Testis (tissue), 3 donors: Measurements from ENCODE around the gene C18orf32. TPM values are rescaled to one million over a fixed set of nuclear protein-coding genes. Genes with fewer than 3 reads are reported as not detected.

Source experiments
- DNase-seq: peaks from one replicate; pipeline ENCODE4 v3.0.0-alpha.2; 2019
- H3K27ac ChIP-seq, 2 donors: fragments of 200-600 bp; sonication (generic); one replicate each; pipeline ENCODE4 v1.5.1; 2019
- H3K27me3 ChIP-seq: fragments of 200-600 bp; sonication (generic); one replicate; pipeline ENCODE4 v1.5.1; 2019
- H3K36me3 ChIP-seq: fragments of 200-600 bp; sonication (generic); one replicate; pipeline ENCODE4 v1.5.1; 2017; ENCODE audit warnings: low read depth; ENCODE audit errors: missing control alignments
- H3K4me1 ChIP-seq: fragments of 200-600 bp; sonication (generic); one replicate; pipeline ENCODE4 v1.5.1; 2019
- H3K4me3 ChIP-seq, 2 donors: fragments of 200-600 bp; sonication (generic); one replicate each; pipeline ENCODE4 v1.5.1; 2017 to 2019
- H3K9me3 ChIP-seq: fragments of 200-600 bp; sonication (generic); one replicate; pipeline ENCODE4 v1.5.1; 2017
- POLR2A ChIP-seq: fragments of 450-650 bp; IDR thresholded peaks from one replicate; pipeline ENCODE4 v1.6.1; 2017; ENCODE audit warnings: antibody characterized with exemption, mild to moderate bottlenecking, moderate library complexity
- WGBS, 2 donors: methylation state at CpG; one replicate each; pipeline ENCODE4 v1.1.5; 2018; 5-methylcytosine and 5-hydroxymethylcytosine counted together
- intact Hi-C: fragments of 100-400 bp; cut with DNase I; formaldehyde crosslinking; loops from one replicate; pipeline ENCODE4 v1.15.1; 2023; ENCODE audit warnings: low total_unique reads
- polyA plus RNA-seq: library from polyadenylated mRNA; stranded (reverse); fragments of 350-450 nt; fragmentation: Illumina TruSeq; extraction: RNeasy Lipid Tissue Mini Kit (QIAGEN cat#74804); gene quantifications from one replicate; pipeline ENCODE4 v1.2.3, GENCODE V29; 2014; ENCODE audit warnings: low read depth, low replicate concordance; ENCODE audit not compliant: insufficient read depth
- total RNA-seq, 2 donors: library from RNA; depleted of rRNA; stranded (reverse); fragments of >200 nt; gene quantifications; one replicate each; pipeline ENCODE4 v1.2.3, GENCODE V29; 2016
- TF ChIP-seq, protein P1 (sequence below), 3 experiments: fragments of 450-650 bp in 2 of 3; fragments of 200-600 bp in 1 of 3; sonication (generic) in 1 of 3; IDR thresholded peaks; one replicate each; pipeline ENCODE4 v1.5.1; 2016 to 2019; ENCODE audit warnings: antibody characterized with exemption in 3 of 3, mild to moderate bottlenecking in 2 of 3, moderate library complexity in 1 of 3

C18orf32 gene
- total and polyA plus RNA-seq, 3 donors from 2014 or later: 51.0 to 80.9 (median 60.6) TPM

DNA sequence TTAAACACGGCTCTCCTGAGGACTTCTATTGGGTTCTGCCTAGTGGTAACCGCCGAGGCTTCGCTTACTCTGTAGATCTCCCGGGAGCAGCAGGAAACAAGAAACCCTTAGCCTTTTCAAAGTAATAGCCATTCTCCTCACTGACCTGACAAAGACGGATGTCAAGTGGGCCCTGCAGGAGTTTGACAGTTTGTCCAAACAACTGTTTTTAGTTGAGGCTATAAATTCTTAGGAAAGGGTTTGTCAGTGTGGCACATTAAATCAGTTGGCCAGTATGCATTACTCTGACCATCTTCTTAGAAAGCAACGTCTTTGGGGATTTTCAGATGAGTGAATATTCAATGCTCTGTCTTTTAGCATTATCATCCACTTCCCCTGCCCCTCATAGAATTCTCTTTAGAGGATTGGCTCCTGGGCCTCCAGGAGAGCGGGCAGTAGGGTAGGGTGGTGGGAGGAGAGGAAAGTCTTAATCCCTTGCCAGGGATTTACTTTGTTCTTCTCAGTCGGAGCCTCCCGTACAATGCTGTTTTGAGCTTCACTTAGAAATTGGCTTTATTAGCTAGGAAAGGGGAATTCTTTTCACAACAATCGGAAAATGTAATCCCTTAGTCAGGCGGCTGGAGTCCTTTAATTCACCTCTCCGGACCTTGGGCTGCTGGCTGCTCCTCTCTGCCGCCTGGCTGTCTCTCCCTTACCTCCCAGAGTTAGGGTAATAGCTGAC, 13.3 kb upstream of the C18orf32 start:
- no peak overlapping the region for H3K27ac ChIP-seq
- H3K36me3 ChIP-seq: no peaks in the 10 kb centered on the region
- TF ChIP-seq POLR2A: no peak
- TF ChIP-seq, protein P1, sequence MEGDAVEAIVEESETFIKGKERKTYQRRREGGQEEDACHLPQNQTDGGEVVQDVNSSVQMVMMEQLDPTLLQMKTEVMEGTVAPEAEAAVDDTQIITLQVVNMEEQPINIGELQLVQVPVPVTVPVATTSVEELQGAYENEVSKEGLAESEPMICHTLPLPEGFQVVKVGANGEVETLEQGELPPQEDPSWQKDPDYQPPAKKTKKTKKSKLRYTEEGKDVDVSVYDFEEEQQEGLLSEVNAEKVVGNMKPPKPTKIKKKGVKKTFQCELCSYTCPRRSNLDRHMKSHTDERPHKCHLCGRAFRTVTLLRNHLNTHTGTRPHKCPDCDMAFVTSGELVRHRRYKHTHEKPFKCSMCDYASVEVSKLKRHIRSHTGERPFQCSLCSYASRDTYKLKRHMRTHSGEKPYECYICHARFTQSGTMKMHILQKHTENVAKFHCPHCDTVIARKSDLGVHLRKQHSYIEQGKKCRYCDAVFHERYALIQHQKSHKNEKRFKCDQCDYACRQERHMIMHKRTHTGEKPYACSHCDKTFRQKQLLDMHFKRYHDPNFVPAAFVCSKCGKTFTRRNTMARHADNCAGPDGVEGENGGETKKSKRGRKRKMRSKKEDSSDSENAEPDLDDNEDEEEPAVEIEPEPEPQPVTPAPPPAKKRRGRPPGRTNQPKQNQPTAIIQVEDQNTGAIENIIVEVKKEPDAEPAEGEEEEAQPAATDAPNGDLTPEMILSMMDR (IDR thresholded peaks at IDR 0.05): no peak
- no peaks in the 10 kb centered on the region for H3K9me3 ChIP-seq
- 45 to 46% methylated on average over 14 of the region's 14 CpGs for WGBS, 2 donors
- no peaks in the 10 kb centered on the region for H3K27me3 ChIP-seq
- no peak overlapping the region for H3K4me3 ChIP-seq
- intact Hi-C loops: no loop called here
- no peaks in the 10 kb centered on the region for H3K4me1 ChIP-seq
- no peak for DNase-seq

DNA sequence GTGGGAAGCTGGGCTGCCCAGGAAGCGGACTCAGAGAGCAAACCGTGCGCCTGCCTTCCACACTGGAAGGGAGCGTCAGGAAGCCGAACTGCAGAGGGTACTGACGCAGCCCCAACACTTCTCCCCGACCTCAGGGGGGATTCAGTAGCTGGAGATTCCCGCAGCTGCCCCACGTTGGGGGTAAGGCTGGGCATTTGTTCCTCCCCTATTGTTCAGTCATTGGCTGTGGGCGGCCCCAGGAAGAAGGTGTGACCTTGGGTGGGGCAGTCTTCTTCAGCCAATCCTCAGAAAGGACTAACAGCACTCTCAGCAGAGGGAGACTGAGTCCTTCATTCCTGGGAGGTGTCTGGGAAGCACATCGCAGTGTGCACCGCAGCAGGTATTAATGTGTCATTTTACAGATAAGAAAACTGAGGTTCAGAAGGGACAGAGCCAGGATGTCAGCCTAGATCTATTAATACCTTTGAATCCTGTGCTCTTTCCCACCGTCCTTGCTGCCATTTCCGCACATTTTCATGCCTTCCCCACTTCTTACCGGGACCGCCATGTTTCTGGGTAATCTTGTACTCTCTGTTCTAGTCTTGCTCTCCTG, 12.1 kb upstream of the C18orf32 start:
- no peak for DNase-seq
- Histone ChIP-seq H3K4me1 (no peaks in the 10 kb centered on the region), H3K9me3 (no peaks in the 10 kb centered on the region), H3K27me3 (no peaks in the 10 kb centered on the region), H3K4me3 (peak overlapping the region; percentile 2 to 32), H3K36me3 (no peaks in the 10 kb centered on the region), H3K27ac (no peak overlapping the region)
- intact Hi-C loops: no loop called here
- no peak for TF ChIP-seq POLR2A
- TF ChIP-seq, protein P1 (IDR thresholded peaks at IDR 0.05): no peak
- WGBS, 2 donors: 50 to 61% methylated on average over 16 of the region's 16 CpGs

DNA sequence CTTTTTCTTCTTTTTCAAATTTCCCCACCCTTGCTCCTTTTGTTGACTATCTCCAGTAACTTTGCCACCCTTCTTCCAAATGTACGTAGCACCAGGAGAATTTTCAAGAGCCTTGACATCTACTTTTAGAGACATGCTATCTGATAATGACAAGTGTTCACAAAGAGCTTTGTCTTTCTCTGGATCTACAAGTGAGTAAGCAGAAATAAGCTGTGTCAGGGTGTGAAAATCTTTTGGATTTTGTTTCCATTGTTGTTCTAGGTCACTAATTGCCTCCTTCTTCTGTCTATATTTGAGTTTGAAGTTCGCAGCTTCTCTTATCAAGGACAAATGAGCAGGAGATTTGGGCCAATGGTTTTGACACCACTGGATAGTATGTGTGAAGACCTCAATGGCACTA, 8.4 kb upstream of the C18orf32 start:
- WGBS, 2 donors: 55 to 64% methylated on average over 2 of the region's 2 CpGs
- Histone ChIP-seq H3K4me1 (peaks cover 5% of the 10 kb centered on the region), H3K9me3 (no peaks in the 10 kb centered on the region), H3K27me3 (no peaks in the 10 kb centered on the region), H3K36me3 (no peaks in the 10 kb centered on the region), H3K4me3 (no peak overlapping the region), H3K27ac (no peak overlapping the region)
- DNase-seq: no peak
- intact Hi-C loops: no loop called here
- TF ChIP-seq, protein P1 (IDR thresholded peaks at IDR 0.05): no peak
- no peak for TF ChIP-seq POLR2A

DNA sequence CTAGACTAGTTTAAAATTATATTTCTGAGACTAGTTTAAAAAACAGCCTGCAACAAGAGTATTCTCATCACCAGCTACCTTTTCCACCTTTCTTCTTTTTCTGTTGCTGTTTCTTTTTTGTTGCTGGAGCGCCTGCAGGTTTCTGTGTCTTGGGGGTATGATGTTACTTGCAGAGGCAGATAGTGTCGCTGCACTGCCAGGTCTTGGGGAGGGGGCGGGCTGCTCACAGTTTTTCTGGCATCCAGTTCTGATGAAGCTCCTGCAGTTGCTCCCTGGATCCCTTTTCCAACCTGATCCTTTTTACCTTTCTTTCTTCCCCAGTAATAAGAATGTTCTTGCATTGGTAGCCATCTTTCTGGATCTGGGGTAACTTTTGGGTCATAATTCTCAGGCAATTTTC, 8.0 kb upstream of the C18orf32 start:
- 69 to 83% methylated on average over 3 of the region's 3 CpGs for WGBS, 2 donors
- H3K9me3 ChIP-seq: no peaks in the 10 kb centered on the region
- no peaks in the 10 kb centered on the region for H3K36me3 ChIP-seq
- no peaks in the 10 kb centered on the region for H3K27me3 ChIP-seq
- intact Hi-C loops: no loop called here
- no peak for DNase-seq
- TF ChIP-seq, protein P1 (IDR thresholded peaks at IDR 0.05): no peak
- TF ChIP-seq POLR2A: no peak
- peaks cover 5% of the 10 kb centered on the region for H3K4me1 ChIP-seq
- H3K4me3 ChIP-seq: no peak overlapping the region
- H3K27ac ChIP-seq: no peak overlapping the region

DNA sequence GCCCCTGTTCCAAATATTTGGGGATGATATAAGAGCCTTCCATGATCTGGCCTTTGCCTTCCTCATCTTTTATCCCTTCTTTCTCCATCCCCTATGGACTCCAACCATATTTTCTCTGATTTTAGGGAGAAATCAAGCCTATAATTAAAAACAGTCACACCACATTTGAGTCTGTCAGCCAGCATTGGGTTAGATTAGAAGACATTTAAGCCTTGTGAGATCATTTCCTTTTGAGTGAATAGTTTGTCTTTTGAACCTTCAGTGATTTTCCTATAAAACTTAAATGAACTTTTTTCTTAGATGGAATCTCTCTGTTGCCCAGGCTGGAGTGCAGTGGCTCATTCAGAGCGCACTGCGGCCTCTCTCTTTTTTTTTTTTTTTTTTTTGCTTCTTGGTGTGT, 7.6 kb upstream of the C18orf32 start:
- intact Hi-C loops: no loop called here
- no peak overlapping the region for H3K27ac ChIP-seq

More for the DNA sequence above, 7.6 kb upstream of the C18orf32 start:
- H3K4me1 ChIP-seq: peaks cover 5% of the 10 kb centered on the region
- no peaks in the 10 kb centered on the region for H3K9me3 ChIP-seq
- TF ChIP-seq POLR2A: no peak
- TF ChIP-seq, protein P1 (IDR thresholded peaks at IDR 0.05): no peak
- H3K36me3 ChIP-seq: no peaks in the 10 kb centered on the region
- 86 to 94% methylated on average over 2 of the region's 2 CpGs for WGBS, 2 donors
- DNase-seq: no peak
- H3K27me3 ChIP-seq: no peaks in the 10 kb centered on the region
- H3K4me3 ChIP-seq: no peak overlapping the region
